OCI-M2 (cell line): ENCODE data around the gene CDK9.
"Not testable (repeated sequence)": the region's sequence is repeated elsewhere in the genome, so short reads cannot be mapped to it uniquely, and the experiment has no call there.

Experiments used
- DNase-seq: peaks from one replicate; lab custom pipeline; 2025; ENCODE audit not compliant: unreplicated experiment; lab: John Stamatoyannopoulos, UW

CDK9 gene

GRCh38 chr9:127818574-127818973, 32.7 kb downstream of the CDK9 start:
- no peak for DNase-seq

GRCh38 chr9:127822108-127822507, 36.3 kb downstream of the CDK9 start:
- DNase-seq: no peak

- no peak for DNase-seq
These were observed 39.7 kb downstream of the CDK9 start for GRCh38 chr9:127825319-127826051.

GRCh38 chr9:127826253-127826913, 40.5 kb downstream of the CDK9 start:
- no peak for DNase-seq

GRCh38 chr9:127828262-127829031, 42.6 kb downstream of the CDK9 start:
- no peak for DNase-seq

GRCh38 chr9:127829205-127829906, 43.5 kb downstream of the CDK9 start:
- no peak for DNase-seq

- no peak for DNase-seq
These were observed 46.4 kb downstream of the CDK9 start for GRCh38 chr9:127832248-127832647.

GRCh38 chr9:127833555-127833954, 47.7 kb downstream of the CDK9 start:
- no peak for DNase-seq

GRCh38 chr9:127835991-127836516, 50.2 kb downstream of the CDK9 start:
- no peak for DNase-seq

GRCh38 chr9:127836561-127836960, 50.7 kb downstream of the CDK9 start:
- not testable (repeated sequence) for DNase-seq

GRCh38 chr9:127837346-127837745, 51.5 kb downstream of the CDK9 start:
- no peak for DNase-seq

- DNase-seq: no peak
These were observed 52.7 kb downstream of the CDK9 start for GRCh38 chr9:127838375-127839078.
